GM21528 (cell line): ENCODE data around the gene ATP10B.

Experiments
- ATAC-seq: cut with Tn5 transposase; IDR thresholded peaks from one replicate; pipeline ENCODE4 v1.9.1; 2021; ENCODE audit warnings: mild to moderate bottlenecking, moderate library complexity; ENCODE audit not compliant: unreplicated experiment, low FRiP score

Gene ATP10B

DNA sequence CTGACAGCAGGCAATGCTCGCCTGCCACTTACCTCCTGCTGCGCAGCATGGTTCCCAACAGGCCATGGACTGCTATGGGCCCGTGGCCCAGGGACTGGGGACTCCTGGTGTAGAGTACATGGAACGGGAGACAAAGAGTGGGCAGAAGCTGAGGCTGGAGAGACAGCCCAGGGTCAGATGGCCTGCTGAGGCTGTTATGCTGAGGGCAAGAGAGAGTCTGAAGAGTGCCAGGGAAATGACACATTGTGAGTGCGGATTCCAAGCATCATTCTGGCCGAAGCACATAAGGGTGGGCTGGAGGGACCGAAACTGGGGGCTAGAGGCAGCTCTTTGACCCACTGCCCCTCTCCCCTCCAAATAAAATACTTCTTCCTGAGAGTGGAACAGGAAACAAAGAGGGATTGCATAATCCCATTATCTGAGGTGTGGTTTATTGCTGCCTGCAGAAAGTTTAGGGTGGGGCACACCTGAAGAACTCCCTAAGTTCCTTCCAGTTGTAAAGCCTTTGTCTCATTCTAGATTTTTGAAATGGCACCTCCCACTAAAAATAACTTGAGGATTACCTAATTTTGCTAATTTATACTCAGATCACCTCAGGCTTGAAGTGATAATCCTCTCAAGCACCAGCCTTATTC is 158.1 kb downstream of the ATP10B start:
- ATAC-seq: no peak

- ATAC-seq: no peak
Observed at GRCh38 chr5:160692271-160692670, 159.7 kb downstream of the ATP10B start.

- ATAC-seq: peak; percentile 77
Observed at GRCh38 chr5:160685695-160686094, 166.3 kb downstream of the ATP10B start.

DNA sequence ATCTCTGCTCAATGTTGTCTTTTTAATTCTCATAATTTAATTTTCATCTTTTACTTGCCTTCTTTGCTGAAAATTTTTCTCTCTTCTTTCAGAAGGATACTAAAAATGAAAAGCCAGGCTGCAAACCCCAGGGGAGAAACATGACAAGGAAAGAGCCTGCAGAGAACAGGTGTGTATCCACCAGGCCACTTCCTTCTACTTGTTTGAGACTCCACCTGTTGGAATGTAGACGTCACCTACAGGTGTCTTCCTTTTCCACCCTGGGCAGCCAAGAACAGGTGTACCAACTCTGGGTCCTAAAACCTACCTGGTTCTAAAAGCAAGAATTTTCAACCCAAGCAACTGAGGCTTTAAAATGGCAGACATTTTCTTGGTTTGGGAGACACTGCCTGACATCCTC is 166.8 kb downstream of the ATP10B start:
- peak; percentile 23 for ATAC-seq

GRCh38 chr5:160679567-160680309 is 172.3 kb downstream of the ATP10B start:
- no peak for ATAC-seq

GRCh38 chr5:160675988-160676387 is 176.0 kb downstream of the ATP10B start:
- no peak for ATAC-seq

- ATAC-seq: no peak
Observed at GRCh38 chr5:160674901-160675300, 177.1 kb downstream of the ATP10B start.

GRCh38 chr5:160672521-160672920 is 179.5 kb downstream of the ATP10B start:
- ATAC-seq: no peak

DNA sequence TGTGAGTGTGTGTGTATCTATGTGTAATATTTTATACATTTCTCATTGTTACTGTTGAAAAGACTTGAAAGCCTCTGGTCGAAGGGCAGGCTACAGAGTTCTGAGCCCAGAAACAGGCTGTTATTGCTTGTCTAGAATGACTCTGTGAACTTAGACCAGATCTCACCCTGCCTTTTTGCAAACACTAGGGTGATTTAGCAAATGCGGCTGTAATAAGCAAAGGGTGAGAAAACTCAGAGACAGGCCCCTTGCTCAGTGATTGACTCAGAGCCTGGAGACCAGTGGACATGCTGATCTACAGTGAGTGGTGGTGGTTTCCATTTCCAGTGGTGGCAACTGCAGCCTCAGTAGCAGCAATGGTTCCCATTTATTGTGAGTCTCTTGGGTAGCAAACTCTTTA is 183.7 kb downstream of the ATP10B start:
- ATAC-seq: no peak

DNA sequence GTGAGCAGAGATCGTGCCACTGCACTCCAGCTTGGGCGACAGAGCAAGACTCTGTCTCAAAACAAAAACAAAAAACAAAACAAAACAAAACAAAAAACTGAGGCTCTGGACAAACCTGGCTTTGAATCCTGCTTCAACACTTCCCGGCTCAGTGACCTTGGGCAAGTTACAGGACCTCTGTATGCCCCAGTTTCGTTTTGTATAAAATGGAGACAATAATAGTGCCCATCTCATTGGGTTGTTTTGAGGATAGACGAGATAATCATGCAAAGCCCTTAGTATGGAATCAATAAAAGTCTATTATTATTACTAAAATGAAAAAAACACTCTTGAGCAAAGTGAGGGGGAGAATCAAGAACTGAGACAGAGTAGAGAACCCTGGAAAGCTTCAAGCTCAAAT is 184.9 kb downstream of the ATP10B start:
- ATAC-seq: no peak

- no peak for ATAC-seq
Observed at GRCh38 chr5:160665460-160665859, 186.6 kb downstream of the ATP10B start.

- ATAC-seq: no peak
Observed at GRCh38 chr5:160660132-160660531, 191.9 kb downstream of the ATP10B start.

GRCh38 chr5:160657622-160658458 is 194.2 kb downstream of the ATP10B start:
- no peak for ATAC-seq

DNA sequence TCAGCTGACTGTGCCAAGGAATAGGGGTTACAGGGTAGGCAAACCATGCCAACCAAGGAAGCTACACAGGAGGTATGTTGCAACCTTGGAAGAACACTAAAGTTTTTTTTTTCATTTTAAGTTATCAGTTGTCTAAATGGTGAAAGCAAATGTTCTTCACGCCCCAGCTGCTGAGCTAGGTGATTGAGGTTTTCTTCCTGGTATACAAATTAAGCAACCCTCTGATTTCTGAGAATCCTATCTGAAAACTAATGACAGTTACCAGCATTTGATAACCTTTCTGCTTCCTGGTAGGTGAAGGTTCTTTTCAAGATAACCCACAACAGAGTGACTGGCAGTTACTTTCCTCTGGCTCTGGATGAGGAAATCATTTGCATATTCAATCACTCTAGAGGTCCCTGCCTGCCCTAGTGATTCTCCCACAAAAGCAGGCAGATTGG is 194.9 kb downstream of the ATP10B start:
- ATAC-seq: no peak

DNA sequence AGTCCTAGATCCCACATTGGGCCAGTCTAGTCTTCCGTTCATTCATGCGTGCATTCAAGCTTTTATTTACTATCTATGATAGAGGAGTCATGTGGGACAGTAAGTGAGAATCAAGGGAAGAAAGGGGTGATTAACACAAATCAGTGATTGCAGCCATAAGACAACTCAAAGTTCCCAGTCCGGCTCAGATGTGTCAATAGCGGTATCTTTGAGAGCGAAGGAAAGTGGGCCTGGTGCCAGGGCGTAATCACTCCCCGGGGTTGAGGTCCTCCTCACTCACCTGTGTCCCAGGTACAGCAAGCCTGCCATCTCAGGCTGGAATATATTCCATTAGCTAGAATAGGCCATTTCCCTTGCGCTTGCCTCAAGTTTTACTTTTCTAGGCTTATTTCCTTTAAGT is 196.3 kb downstream of the ATP10B start:
- ATAC-seq: no peak

- ATAC-seq: no peak
Observed at GRCh38 chr5:160651692-160652645, 200.0 kb downstream of the ATP10B start.

DNA sequence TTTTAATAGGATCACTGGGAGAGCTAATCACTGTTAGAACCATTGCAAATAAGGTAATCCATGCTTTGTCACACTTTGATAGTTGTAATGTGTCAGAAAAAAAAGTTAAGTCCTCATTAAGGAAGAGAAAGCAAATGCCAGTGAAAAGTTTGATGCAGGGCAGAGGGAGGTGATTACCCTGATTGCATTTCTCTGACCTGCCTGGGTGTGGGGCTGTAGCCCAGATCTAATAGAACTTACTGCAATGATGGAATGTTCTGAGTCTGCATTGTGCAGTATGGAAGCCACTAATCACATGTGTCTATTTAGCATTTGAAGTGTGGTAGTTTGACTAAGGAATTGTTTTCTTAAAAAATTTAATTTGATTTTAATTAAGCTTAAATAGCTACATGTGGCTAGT is 202.7 kb downstream of the ATP10B start:
- ATAC-seq: no peak

GRCh38 chr5:160646033-160646432 is 206.0 kb downstream of the ATP10B start:
- no peak for ATAC-seq

DNA sequence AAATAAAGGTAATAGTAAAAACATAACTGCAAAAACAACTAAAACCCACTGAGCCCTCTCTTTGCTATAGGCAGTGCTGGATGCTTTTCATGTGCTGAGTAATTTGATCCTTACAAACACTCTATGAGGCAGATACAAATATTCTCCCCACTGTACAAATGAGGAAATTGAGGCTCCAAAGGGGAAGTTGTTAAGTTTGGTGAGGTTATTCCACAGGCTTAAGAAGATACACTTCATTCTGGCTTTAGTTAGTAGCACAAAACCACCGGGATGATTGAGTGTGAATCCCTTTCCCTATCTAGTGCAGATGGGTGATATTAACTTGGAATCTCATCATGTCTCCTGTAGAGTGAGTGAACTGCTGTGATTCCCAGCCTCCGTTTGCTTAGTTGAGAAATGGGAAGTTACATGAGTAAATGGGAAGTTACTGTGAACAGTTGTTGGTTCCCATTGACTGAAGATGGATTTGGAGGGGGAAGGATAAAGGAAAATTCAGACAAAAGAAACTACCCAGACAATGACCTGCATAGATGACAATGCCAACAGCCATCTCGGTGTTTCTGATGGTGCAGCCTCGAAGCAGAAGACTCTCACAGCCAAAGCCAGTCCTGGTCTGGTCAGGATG is 208.3 kb downstream of the ATP10B start:
- ATAC-seq: no peak

DNA sequence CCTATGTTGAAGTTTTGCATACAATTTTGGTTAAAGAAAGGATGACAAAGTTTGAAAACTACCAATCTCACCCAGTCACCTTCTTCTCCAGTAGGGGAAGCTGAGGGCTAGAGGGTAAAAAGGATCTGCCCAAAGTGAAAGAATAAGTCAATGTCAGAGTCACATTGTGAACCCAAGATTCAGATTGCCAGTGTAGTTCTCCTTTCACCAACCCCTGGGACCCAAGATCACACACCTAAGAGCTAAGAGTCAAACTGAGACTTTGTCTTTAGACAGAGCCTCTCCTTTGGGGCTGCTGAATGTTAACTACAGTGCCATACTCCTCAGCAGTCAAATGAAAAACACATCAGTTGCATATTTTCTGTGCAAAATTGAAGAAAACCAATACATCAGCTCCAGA is 210.6 kb downstream of the ATP10B start:
- no peak for ATAC-seq
